ENCODE measurements around the gene ATRN. TPM values are rescaled to one million over a fixed set of nuclear protein-coding genes. Genes with fewer than 3 reads are reported as not detected.
"Not testable (repeated sequence)": the region's sequence is repeated elsewhere in the genome, so short reads cannot be mapped to it uniquely, and the experiment has no call there.

The ATRN gene
- total RNA-seq, 4 donors from 2014 or later: 14.4 to 20.0 (median 16.3) TPM

DNA sequence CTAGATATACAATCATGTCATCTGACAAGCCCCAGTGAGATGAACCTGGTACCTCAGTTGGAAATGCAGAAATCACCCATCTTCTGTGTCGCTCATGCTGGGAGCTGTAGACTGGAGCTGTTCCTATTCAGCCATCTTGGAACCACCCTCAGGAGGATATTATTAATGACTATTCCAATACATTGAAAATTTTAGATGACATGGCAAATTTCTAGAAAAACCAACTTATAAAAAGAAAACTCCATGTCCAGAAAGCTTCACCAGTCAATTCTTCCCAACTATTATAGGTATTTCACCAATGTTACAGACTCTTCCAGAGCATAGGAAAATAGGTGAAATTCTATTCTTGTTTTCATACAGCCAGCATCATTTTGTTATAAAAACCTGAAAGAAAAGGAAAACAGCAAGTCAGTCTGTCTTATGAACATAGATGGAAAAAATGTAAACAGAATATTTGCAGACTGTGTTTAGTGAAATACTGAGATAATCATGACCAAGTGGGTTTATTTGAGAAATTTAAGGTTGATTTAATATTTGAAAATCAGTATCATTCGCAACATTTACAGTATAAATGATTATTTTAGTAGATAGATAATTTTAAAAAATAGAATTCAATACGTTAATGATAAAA lies 43.3 kb downstream of the ATRN start:
- intact Hi-C loops (cut with DNase I; ENCODE audit: low total_unique reads): no loop called here
- Histone ChIP-seq H3K36me3 (no peaks in the 10 kb centered on the region), H3K27me3 (no peaks in the 10 kb centered on the region), H3K27ac (no peak overlapping the region), H3K9me3 (no peaks in the 10 kb centered on the region), H3K4me3 (no peak overlapping the region), H3K4me1 (no peaks in the 10 kb centered on the region)
- DNase-seq (no peak), ATAC-seq (no peak)
- in situ Hi-C loops (cut with MboI; ENCODE audit: low sequenced_read_pairs in 4 of 4): no loop called here
- TF ChIP-seq, protein P1, sequence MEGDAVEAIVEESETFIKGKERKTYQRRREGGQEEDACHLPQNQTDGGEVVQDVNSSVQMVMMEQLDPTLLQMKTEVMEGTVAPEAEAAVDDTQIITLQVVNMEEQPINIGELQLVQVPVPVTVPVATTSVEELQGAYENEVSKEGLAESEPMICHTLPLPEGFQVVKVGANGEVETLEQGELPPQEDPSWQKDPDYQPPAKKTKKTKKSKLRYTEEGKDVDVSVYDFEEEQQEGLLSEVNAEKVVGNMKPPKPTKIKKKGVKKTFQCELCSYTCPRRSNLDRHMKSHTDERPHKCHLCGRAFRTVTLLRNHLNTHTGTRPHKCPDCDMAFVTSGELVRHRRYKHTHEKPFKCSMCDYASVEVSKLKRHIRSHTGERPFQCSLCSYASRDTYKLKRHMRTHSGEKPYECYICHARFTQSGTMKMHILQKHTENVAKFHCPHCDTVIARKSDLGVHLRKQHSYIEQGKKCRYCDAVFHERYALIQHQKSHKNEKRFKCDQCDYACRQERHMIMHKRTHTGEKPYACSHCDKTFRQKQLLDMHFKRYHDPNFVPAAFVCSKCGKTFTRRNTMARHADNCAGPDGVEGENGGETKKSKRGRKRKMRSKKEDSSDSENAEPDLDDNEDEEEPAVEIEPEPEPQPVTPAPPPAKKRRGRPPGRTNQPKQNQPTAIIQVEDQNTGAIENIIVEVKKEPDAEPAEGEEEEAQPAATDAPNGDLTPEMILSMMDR (IDR thresholded peaks at IDR 0.05 in 4 of 5, conservative IDR thresholded peaks at IDR 0.05 in 1 of 5): no peak
- TF ChIP-seq POLR2A (IDR thresholded peaks at IDR 0.05): no peak

DNA sequence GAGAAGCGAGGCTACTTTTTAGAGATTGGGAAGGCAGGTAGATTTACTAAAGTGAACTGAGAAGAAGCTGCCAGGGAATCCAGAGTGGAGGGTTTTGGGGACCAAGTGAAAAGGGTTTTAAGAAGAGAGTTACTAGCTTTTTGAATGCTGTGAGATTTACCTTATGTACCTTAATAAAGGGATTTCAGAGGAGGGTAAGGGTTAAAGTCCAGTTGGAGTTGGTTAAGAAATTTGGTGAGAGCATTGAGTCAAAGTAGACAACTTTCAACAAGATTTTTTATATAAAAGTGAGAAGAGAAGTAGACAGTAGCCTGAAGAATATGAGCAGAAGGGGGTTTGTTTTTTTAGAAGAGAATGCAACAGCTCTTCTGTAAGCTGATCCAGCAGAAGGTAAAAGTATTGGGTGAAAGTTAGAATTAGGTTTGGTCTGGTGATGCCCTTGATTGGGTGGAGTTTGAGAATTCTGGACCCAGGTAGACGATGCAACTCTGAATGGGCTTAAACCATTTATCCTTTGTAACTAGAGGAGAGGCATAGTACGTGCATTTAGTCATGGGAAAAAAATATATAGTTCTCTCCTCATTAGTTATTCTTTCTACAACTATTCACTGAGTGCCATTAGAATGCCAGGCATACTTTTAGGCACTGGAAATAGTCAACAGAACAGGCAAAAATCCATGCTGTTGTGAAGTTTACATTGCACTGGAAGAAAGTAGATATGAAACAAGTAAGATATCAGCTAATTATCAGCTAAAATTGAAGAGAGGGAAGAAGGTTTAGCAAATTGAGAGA lies 44.8 kb downstream of the ATRN start:
- Histone ChIP-seq H3K36me3 (no peaks in the 10 kb centered on the region), H3K4me1 (no peaks in the 10 kb centered on the region), H3K27ac (no peak overlapping the region), H3K27me3 (no peaks in the 10 kb centered on the region), H3K9me3 (no peaks in the 10 kb centered on the region), H3K4me3 (no peak overlapping the region)
- TF ChIP-seq POLR2A (IDR thresholded peaks at IDR 0.05): no peak
- TF ChIP-seq, protein P1 (IDR thresholded peaks at IDR 0.05 in 4 of 5, conservative IDR thresholded peaks at IDR 0.05 in 1 of 5): no peak
- in situ Hi-C loops (cut with MboI; ENCODE audit: low sequenced_read_pairs in 4 of 4) (no loop called here), intact Hi-C loops (cut with DNase I; ENCODE audit: low total_unique reads) (no loop called here)
- DNase-seq (no peak), ATAC-seq (no peak)

DNA sequence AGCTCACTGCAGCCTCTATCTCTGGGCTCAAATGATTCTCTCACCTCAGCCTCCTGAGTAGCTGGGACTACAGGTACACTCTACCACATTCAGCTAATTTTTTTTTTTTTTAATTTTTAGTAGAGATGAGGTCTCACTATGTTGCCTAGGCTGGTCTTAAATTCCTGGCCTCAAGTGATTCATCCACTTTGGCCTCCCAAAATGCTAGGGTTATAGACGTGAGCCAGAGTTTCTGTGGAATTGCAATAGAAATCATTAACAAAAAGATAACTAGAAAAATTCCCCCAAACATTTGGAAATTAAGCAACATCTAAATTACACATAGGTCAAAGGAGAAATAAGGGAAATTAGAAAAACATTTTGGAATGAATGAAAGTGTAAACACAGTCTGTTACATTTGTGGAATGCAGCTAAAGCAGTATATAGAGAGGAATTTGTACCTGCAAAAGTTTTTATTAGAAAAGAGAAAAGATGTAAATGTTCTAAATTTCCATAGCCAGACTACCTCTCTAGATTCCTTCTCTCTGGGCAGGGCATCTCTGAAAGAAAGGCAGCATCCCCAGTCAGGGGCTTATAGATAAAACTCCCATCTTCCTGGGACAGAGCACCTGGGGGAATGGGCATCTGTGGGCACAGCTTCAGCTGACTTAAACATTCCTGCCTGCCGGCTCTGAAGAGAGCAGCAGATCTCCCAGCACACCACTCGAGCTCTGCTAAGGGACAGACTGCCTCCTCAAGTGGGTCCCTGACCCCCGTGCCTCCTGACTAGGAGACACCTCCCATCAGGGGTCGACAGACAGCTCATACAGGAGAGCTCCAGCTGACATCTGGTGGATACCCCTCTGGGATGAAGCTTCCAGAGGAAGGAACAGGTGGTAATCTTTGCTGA lies 51.3 kb downstream of the ATRN start:
- TF ChIP-seq POLR2A (IDR thresholded peaks at IDR 0.05): no peak
- TF ChIP-seq, protein P1 (IDR thresholded peaks at IDR 0.05 in 4 of 5, conservative IDR thresholded peaks at IDR 0.05 in 1 of 5): no peak
- H3K4me1 ChIP-seq: no peaks in the 10 kb centered on the region
- ATAC-seq (no peak), DNase-seq (no peak)
- no peak overlapping the region for H3K4me3 ChIP-seq
- intact Hi-C loops (cut with DNase I; ENCODE audit: low total_unique reads) (no loop called here), in situ Hi-C loops (cut with MboI; ENCODE audit: low sequenced_read_pairs in 4 of 4) (no loop called here)
- H3K9me3 ChIP-seq: no peaks in the 10 kb centered on the region
- no peaks in the 10 kb centered on the region for H3K36me3 ChIP-seq
- no peaks in the 10 kb centered on the region for H3K27me3 ChIP-seq
- no peak overlapping the region for H3K27ac ChIP-seq

DNA sequence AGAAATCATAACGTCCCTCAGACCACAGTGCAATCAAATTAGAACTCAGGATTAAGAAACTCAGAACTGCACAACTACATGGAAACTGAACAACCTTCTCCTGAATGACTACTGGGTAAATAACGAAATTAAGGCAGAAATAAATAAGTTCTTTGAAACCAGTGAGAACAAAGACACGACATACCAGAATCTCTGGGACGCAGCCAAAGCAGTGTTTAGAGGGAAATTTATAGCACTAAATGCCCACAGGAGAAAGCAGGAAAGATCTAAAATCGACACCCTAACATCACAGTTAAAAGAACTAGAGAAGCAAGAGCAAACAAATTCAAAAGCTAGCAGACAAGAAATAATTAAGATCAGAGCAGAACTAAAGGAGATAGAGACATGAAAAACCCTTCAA lies 53.9 kb downstream of the ATRN start:
- ATAC-seq; H3K4me3 ChIP-seq; H3K27me3 ChIP-seq; H3K36me3 ChIP-seq; H3K4me1 ChIP-seq; H3K27ac ChIP-seq; in situ Hi-C loops (cut with MboI; ENCODE audit: low sequenced_read_pairs in 4 of 4); H3K9me3 ChIP-seq; DNase-seq; intact Hi-C loops (cut with DNase I; ENCODE audit: low total_unique reads): not testable (repeated sequence)
